ENCODE results near the gene FBXL16. TPM values are rescaled to one million over a fixed set of nuclear protein-coding genes. Genes with fewer than 3 reads are reported as not detected.

FBXL16 gene
- total and polyA plus RNA-seq, 2 experiments from 2014 or later, result 8.9 to 12.6 TPM

DNA sequence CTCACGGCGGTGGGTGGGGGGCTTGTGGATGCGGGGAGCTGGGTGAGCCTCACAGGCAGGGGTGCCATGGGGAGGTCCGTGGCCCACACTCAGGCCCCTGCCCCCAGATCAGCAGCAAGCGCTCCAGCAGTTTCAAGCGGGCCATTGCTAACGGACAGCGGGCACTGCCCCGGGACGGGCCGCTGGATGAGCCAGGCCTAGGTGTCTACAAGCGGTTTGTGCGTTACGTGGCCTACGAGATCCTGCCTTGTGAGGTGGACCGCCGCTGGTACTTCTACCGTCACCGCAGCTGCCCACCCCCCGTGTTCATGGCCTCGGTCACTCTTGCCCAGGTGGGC, 29.1 kb downstream of the FBXL16 start:
- Mint-ChIP-seq H3K4me3 (peak overlapping the region; percentile 36; the same call in 2 of the 3 replicates), H3K27me3 (ENCODE audit: insufficient read depth, low read depth, poor library complexity) (peaks cover 15% of the 10 kb centered on the region)

More for the DNA sequence above, 29.1 kb downstream of the FBXL16 start:
- Histone ChIP-seq H3K27ac (ENCODE audit: low read depth) (no peak overlapping the region), H3K27me3 (ENCODE audit: insufficient read depth) (no peaks in the 10 kb centered on the region), H3K9me2 (ENCODE audit: insufficient read depth) (no peaks in the 10 kb centered on the region), H3K79me2 (replicated peaks; ENCODE audit: insufficient read depth) (peaks cover 9% of the 10 kb centered on the region; the same call in 1 of the 2 replicates), H2AFZ (no peak overlapping the region), H3K4me3 (no peak overlapping the region; the same call in 1 of the 2 replicates), H3K36me3 (ENCODE audit: insufficient read depth) (no peaks in the 10 kb centered on the region), H3K4me1 (ENCODE audit: insufficient read depth) (peaks cover 11% of the 10 kb centered on the region; the same call in 1 of the 2 replicates), H3F3A (replicated peaks; ENCODE audit: low read depth) (peaks cover 23% of the 10 kb centered on the region), H3K4me2 (peak overlapping the region; percentile 74; the same call in 1 of the 2 replicates), H4K20me1 (replicated peaks; ENCODE audit: insufficient read depth) (peaks cover 8% of the 10 kb centered on the region)
- Mint-ChIP-seq H3K27ac (no peak overlapping the region; the same call in 1 of the 2 replicates), H3K36me3 (ENCODE audit: low read depth) (peaks cover 13% of the 10 kb centered on the region), H3K4me1 (peaks cover 23% of the 10 kb centered on the region), H3K9me3 (no peaks in the 10 kb centered on the region; the same call in 2 of the 3 replicates)
- ATAC-seq (no peak), DNase-seq (ENCODE audit: low spot score) (no peak)
- TF ChIP-seq STAT1 (IDR thresholded peaks at IDR 0.05; ENCODE audit: unreplicated experiment), result no peak
- no peak for TF ChIP-seq ZNF114 (CRISPR knock-in tag; IDR thresholded peaks at IDR 0.05)
- no peak for TF ChIP-seq POLR2AphosphoS5 (IDR thresholded peaks at IDR 0.05; ENCODE audit: low read depth)
- no peak for TF ChIP-seq ETS1 (IDR thresholded peaks at IDR 0.05)
- no peak for TF ChIP-seq CREB1 (CRISPR knock-in tag; IDR thresholded peaks at IDR 0.05; ENCODE audit: low read depth)
- no peak for TF ChIP-seq NANOG (IDR thresholded peaks at IDR 0.05; ENCODE audit: borderline replicate concordance)
- TF ChIP-seq ZNF331 (CRISPR knock-in tag; IDR thresholded peaks at IDR 0.05; ENCODE audit: low read depth), result no peak
- TF ChIP-seq CTCF (conservative IDR thresholded peaks at IDR 0.05; ENCODE audit: low read depth in 2 of 2), result no peak
- no peak for TF ChIP-seq REST (IDR thresholded peaks at IDR 0.05; ENCODE audit: unreplicated experiment)
- no peak for TF ChIP-seq EZH2 (IDR thresholded peaks at IDR 0.05; ENCODE audit: low read depth, unreplicated experiment)
- no peak for TF ChIP-seq JUNB (IDR thresholded peaks at IDR 0.05; ENCODE audit: unreplicated experiment)
- no peak for TF ChIP-seq EZH2phosphoT487 (IDR thresholded peaks at IDR 0.05; ENCODE audit: unreplicated experiment)
- no peak for TF ChIP-seq ZNF462 (CRISPR knock-in tag; IDR thresholded peaks at IDR 0.05)

Data from GM23338 (cell line).